Measurements from ENCODE around the gene XCL1. TPM values are rescaled to one million over a fixed set of nuclear protein-coding genes. Genes with fewer than 3 reads are reported as not detected.

XCL1 gene
- total and polyA plus RNA-seq, 2 experiments from 2014 or later, result 0.24 TPM; not detected in 1

DNA sequence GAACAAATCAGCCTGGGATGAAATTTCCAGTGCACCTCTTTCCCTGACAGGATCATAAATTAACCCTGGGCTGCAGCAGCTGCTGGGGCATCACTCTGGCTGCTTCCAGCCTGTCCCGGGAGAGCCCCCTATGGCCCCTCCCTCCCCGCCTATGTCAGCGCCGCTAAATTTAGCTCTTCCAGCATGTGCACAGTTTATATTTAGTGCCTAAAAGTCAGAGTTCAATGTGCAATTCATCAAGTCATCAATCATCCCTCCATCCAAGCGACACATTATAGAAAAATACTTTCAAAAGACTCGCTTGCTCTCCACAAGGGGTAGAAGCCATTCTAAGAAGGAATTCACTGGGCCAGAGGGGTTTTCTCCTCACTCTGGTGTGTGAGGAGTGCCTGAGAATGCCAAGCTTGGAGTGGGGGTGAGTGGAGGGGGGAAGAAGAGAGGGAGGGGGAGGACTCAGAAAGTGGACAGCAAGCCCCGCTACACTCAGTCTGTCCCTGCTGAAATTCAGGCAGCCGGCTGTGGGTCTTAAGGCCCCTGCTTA, 37.4 kb downstream of the XCL1 start:
- Mint-ChIP-seq H3K27me3 (ENCODE audit: insufficient read depth, low read depth, poor library complexity) (peaks cover 7% of the 10 kb centered on the region), H3K27ac (no peak overlapping the region), H3K4me3 (no peak overlapping the region), H3K4me1 (peaks cover 10% of the 10 kb centered on the region), H3K36me3 (ENCODE audit: low read depth) (no peaks in the 10 kb centered on the region), H3K9me3 (no peaks in the 10 kb centered on the region)
- TF ChIP-seq ETS1 (IDR thresholded peaks at IDR 0.05), result no peak
- TF ChIP-seq CREB1 (CRISPR knock-in tag; IDR thresholded peaks at IDR 0.05; ENCODE audit: low read depth), result no peak
- no peak for TF ChIP-seq JUNB (IDR thresholded peaks at IDR 0.05; ENCODE audit: unreplicated experiment)
- no peak for TF ChIP-seq STAT1 (IDR thresholded peaks at IDR 0.05; ENCODE audit: unreplicated experiment)
- TF ChIP-seq EZH2 (IDR thresholded peaks at IDR 0.05; ENCODE audit: low read depth, unreplicated experiment), result no peak
- TF ChIP-seq EZH2phosphoT487 (IDR thresholded peaks at IDR 0.05; ENCODE audit: unreplicated experiment), result no peak
- no peak for TF ChIP-seq ZNF331 (CRISPR knock-in tag; IDR thresholded peaks at IDR 0.05; ENCODE audit: low read depth)
- TF ChIP-seq, protein P1, sequence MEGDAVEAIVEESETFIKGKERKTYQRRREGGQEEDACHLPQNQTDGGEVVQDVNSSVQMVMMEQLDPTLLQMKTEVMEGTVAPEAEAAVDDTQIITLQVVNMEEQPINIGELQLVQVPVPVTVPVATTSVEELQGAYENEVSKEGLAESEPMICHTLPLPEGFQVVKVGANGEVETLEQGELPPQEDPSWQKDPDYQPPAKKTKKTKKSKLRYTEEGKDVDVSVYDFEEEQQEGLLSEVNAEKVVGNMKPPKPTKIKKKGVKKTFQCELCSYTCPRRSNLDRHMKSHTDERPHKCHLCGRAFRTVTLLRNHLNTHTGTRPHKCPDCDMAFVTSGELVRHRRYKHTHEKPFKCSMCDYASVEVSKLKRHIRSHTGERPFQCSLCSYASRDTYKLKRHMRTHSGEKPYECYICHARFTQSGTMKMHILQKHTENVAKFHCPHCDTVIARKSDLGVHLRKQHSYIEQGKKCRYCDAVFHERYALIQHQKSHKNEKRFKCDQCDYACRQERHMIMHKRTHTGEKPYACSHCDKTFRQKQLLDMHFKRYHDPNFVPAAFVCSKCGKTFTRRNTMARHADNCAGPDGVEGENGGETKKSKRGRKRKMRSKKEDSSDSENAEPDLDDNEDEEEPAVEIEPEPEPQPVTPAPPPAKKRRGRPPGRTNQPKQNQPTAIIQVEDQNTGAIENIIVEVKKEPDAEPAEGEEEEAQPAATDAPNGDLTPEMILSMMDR (conservative IDR thresholded peaks at IDR 0.05; ENCODE audit: low read depth in 2 of 2), result no peak
- Histone ChIP-seq H3K4me3 (no peak overlapping the region), H3K27ac (ENCODE audit: low read depth) (no peak overlapping the region), H4K20me1 (replicated peaks; ENCODE audit: insufficient read depth) (no peaks in the 10 kb centered on the region), H3K36me3 (ENCODE audit: insufficient read depth) (no peaks in the 10 kb centered on the region), H3K4me2 (no peak overlapping the region), H2AFZ (no peak overlapping the region; the same call in 1 of the 2 replicates), H3F3A (replicated peaks; ENCODE audit: low read depth) (no peaks in the 10 kb centered on the region), H3K9me2 (ENCODE audit: insufficient read depth) (no peaks in the 10 kb centered on the region), H3K4me1 (ENCODE audit: insufficient read depth) (peaks cover 4% of the 10 kb centered on the region; the same call in 1 of the 2 replicates), H3K27me3 (ENCODE audit: insufficient read depth) (no peaks in the 10 kb centered on the region), H3K79me2 (replicated peaks; ENCODE audit: insufficient read depth) (no peaks in the 10 kb centered on the region)
- no peak for ATAC-seq
- no peak for DNase-seq (ENCODE audit: low spot score)

- no peak for ATAC-seq
- H3K4me2 ChIP-seq, result no peak overlapping the region
- DNase-seq (ENCODE audit: low spot score), result no peak
- Mint-ChIP-seq H3K9me3 (no peaks in the 10 kb centered on the region), H3K4me3 (no peak overlapping the region), H3K36me3 (ENCODE audit: low read depth) (no peaks in the 10 kb centered on the region), H3K27me3 (ENCODE audit: insufficient read depth, low read depth, poor library complexity) (peaks cover 7% of the 10 kb centered on the region), H3K27ac (no peak overlapping the region), H3K4me1 (peaks cover 5% of the 10 kb centered on the region; the same call in 2 of the 3 replicates)
- no peaks in the 10 kb centered on the region for H3K79me2 ChIP-seq (replicated peaks; ENCODE audit: insufficient read depth)
- no peak overlapping the region; the same call in 1 of the 2 replicates for H2AFZ ChIP-seq
- no peaks in the 10 kb centered on the region for H4K20me1 ChIP-seq (replicated peaks; ENCODE audit: insufficient read depth)
- peaks cover 4% of the 10 kb centered on the region; the same call in 1 of the 2 replicates for H3K4me1 ChIP-seq (ENCODE audit: insufficient read depth)
- H3F3A ChIP-seq (replicated peaks; ENCODE audit: low read depth), result no peaks in the 10 kb centered on the region
- no peak overlapping the region for H3K4me3 ChIP-seq
- H3K9me2 ChIP-seq (ENCODE audit: insufficient read depth), result no peaks in the 10 kb centered on the region
- no peaks in the 10 kb centered on the region for H3K27me3 ChIP-seq (ENCODE audit: insufficient read depth)
- H3K27ac ChIP-seq (ENCODE audit: low read depth), result no peak overlapping the region
- no peaks in the 10 kb centered on the region for H3K36me3 ChIP-seq (ENCODE audit: insufficient read depth)
- TF ChIP-seq EZH2phosphoT487 (IDR thresholded peaks at IDR 0.05; ENCODE audit: unreplicated experiment) (no peak), EZH2 (IDR thresholded peaks at IDR 0.05; ENCODE audit: low read depth, unreplicated experiment) (no peak), NANOG (IDR thresholded peaks at IDR 0.05; ENCODE audit: borderline replicate concordance) (no peak), ETS1 (IDR thresholded peaks at IDR 0.05) (no peak), STAT1 (IDR thresholded peaks at IDR 0.05; ENCODE audit: unreplicated experiment) (no peak)
- TF ChIP-seq, protein P2, sequence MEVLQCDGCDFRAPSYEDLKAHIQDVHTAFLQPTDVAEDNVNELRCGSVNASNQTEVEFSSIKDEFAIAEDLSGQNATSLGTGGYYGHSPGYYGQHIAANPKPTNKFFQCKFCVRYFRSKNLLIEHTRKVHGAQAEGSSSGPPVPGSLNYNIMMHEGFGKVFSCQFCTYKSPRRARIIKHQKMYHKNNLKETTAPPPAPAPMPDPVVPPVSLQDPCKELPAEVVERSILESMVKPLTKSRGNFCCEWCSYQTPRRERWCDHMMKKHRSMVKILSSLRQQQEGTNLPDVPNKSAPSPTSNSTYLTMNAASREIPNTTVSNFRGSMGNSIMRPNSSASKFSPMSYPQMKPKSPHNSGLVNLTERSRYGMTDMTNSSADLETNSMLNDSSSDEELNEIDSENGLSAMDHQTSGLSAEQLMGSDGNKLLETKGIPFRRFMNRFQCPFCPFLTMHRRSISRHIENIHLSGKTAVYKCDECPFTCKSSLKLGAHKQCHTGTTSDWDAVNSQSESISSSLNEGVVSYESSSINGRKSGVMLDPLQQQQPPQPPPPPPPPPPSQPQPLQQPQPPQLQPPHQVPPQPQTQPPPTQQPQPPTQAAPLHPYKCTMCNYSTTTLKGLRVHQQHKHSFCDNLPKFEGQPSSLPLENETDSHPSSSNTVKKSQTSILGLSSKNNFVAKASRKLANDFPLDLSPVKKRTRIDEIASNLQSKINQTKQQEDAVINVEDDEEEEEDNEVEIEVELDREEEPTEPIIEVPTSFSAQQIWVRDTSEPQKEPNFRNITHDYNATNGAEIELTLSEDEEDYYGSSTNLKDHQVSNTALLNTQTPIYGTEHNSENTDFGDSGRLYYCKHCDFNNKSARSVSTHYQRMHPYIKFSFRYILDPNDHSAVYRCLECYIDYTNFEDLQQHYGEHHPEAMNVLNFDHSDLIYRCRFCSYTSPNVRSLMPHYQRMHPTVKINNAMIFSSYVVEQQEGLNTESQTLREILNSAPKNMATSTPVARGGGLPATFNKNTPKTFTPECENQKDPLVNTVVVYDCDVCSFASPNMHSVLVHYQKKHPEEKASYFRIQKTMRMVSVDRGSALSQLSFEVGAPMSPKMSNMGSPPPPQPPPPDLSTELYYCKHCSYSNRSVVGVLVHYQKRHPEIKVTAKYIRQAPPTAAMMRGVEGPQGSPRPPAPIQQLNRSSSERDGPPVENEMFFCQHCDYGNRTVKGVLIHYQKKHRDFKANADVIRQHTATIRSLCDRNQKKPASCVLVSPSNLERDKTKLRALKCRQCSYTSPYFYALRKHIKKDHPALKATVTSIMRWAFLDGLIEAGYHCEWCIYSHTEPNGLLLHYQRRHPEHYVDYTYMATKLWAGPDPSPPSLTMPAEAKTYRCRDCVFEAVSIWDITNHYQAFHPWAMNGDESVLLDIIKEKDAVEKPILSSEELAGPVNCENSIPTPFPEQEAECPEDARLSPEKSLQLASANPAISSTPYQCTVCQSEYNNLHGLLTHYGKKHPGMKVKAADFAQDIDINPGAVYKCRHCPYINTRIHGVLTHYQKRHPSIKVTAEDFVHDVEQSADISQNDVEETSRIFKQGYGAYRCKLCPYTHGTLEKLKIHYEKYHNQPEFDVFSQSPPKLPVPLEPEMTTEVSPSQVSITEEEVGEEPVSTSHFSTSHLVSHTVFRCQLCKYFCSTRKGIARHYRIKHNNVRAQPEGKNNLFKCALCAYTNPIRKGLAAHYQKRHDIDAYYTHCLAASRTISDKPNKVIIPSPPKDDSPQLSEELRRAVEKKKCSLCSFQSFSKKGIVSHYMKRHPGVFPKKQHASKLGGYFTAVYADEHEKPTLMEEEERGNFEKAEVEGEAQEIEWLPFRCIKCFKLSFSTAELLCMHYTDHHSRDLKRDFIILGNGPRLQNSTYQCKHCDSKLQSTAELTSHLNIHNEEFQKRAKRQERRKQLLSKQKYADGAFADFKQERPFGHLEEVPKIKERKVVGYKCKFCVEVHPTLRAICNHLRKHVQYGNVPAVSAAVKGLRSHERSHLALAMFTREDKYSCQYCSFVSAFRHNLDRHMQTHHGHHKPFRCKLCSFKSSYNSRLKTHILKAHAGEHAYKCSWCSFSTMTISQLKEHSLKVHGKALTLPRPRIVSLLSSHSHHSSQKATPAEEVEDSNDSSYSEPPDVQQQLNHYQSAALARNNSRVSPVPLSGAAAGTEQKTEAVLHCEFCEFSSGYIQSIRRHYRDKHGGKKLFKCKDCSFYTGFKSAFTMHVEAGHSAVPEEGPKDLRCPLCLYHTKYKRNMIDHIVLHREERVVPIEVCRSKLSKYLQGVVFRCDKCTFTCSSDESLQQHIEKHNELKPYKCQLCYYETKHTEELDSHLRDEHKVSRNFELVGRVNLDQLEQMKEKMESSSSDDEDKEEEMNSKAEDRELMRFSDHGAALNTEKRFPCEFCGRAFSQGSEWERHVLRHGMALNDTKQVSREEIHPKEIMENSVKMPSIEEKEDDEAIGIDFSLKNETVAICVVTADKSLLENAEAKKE (CRISPR knock-in tag; IDR thresholded peaks at IDR 0.05), result no peak
These were observed 37.8 kb downstream of the XCL1 start for GRCh38 chr1:168614235-168614634.

Data from GM23338 (cell line).